Measurements from ENCODE around the gene DCHS1.

DNA sequence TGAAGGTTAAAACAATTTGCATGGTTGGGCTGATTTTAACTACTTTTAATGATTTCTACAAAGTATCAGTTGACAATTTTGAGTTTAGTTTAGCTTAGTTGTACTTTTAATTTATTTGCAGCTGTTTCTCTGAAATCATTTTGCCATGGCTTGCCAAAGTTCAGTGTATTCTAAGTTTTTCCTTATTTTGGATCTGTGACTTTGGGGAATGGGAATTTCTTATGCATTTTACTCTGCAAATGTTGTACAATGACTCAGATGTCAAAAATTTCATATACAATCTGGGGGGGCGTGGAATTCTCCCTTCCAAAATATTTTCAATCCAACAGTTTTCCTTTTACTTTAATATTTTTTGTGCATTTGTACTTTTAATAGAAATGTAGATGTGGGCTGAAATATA is 8.9 kb upstream of the DCHS1 start:
- TF ChIP-seq, protein P1, sequence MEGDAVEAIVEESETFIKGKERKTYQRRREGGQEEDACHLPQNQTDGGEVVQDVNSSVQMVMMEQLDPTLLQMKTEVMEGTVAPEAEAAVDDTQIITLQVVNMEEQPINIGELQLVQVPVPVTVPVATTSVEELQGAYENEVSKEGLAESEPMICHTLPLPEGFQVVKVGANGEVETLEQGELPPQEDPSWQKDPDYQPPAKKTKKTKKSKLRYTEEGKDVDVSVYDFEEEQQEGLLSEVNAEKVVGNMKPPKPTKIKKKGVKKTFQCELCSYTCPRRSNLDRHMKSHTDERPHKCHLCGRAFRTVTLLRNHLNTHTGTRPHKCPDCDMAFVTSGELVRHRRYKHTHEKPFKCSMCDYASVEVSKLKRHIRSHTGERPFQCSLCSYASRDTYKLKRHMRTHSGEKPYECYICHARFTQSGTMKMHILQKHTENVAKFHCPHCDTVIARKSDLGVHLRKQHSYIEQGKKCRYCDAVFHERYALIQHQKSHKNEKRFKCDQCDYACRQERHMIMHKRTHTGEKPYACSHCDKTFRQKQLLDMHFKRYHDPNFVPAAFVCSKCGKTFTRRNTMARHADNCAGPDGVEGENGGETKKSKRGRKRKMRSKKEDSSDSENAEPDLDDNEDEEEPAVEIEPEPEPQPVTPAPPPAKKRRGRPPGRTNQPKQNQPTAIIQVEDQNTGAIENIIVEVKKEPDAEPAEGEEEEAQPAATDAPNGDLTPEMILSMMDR (CRISPR knock-in tag; IDR thresholded peaks at IDR 0.05): no peak
- TF ChIP-seq POLR2A (IDR thresholded peaks at IDR 0.05; ENCODE audit: insufficient read depth in 1 of 2, low read depth in 2 of 2, low read length in 2 of 2) (no peak), ZNF350 (CRISPR knock-in tag; IDR thresholded peaks at IDR 0.05; ENCODE audit: borderline replicate concordance, low read depth) (no peak), ASH2L (IDR thresholded peaks at IDR 0.05; ENCODE audit: insufficient read length, low read depth, low read length) (no peak), ZBTB34 (CRISPR knock-in tag; IDR thresholded peaks at IDR 0.05) (no peak), SMAD3 (CRISPR knock-in tag; IDR thresholded peaks at IDR 0.05) (no peak), CREM (IDR thresholded peaks at IDR 0.05) (no peak), CREM (CRISPR knock-in tag; IDR thresholded peaks at IDR 0.05) (no peak), EP300 (IDR thresholded peaks at IDR 0.05; ENCODE audit: low read depth in 2 of 2, low read length in 2 of 2) (no peak), EP300 (CRISPR knock-in tag; IDR thresholded peaks at IDR 0.05; ENCODE audit: borderline replicate concordance) (no peak), ETS1 (CRISPR knock-in tag; IDR thresholded peaks at IDR 0.05) (no peak), MXI1 (IDR thresholded peaks at IDR 0.05; ENCODE audit: borderline replicate concordance, low read depth, low read length) (no peak), KDM1A (CRISPR knock-in tag; IDR thresholded peaks at IDR 0.05) (no peak), PITX1 (CRISPR knock-in tag; IDR thresholded peaks at IDR 0.05) (no peak)
- TF ChIP-seq, protein P2, sequence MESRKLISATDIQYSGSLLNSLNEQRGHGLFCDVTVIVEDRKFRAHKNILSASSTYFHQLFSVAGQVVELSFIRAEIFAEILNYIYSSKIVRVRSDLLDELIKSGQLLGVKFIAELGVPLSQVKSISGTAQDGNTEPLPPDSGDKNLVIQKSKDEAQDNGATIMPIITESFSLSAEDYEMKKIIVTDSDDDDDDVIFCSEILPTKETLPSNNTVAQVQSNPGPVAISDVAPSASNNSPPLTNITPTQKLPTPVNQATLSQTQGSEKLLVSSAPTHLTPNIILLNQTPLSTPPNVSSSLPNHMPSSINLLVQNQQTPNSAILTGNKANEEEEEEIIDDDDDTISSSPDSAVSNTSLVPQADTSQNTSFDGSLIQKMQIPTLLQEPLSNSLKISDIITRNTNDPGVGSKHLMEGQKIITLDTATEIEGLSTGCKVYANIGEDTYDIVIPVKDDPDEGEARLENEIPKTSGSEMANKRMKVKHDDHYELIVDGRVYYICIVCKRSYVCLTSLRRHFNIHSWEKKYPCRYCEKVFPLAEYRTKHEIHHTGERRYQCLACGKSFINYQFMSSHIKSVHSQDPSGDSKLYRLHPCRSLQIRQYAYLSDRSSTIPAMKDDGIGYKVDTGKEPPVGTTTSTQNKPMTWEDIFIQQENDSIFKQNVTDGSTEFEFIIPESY (CRISPR knock-in tag; IDR thresholded peaks at IDR 0.05): no peak
